Adipose tissue (tissue), 3 donors: ENCODE measurements around the gene SLC22A23. TPM values are rescaled to one million over a fixed set of nuclear protein-coding genes. Genes with fewer than 3 reads are reported as not detected.

ENCODE experiments used
- H3K27ac ChIP-seq: one replicate; pipeline ENCODE4 v1.5.1; 2013; ENCODE audit warnings: low read depth, low read length
- WGBS, 3 donors: extraction: QIAGEN DNeasy Blood & Tissue Kit; methylation state at CpG; one replicate each; pipeline ENCODE4 v1.1.7; 2013; 5-methylcytosine and 5-hydroxymethylcytosine counted together
- polyA plus RNA-seq, 3 donors: library from polyadenylated mRNA; stranded (reverse); fragments of 200-250 nt; gene quantifications; one replicate each; pipeline ENCODE4 v1.2.3, GENCODE V29; 2013
- donor health status: healthy with polysubstance abuse.
- donor health status: Bipolar disorder and iron deficiency.
- donor health status: healthy.

The SLC22A23 gene
- polyA plus RNA-seq, 3 donors: 4.9 to 11.3 (median 7.2) TPM

GRCh38 chr6:3412779-3413500 lies 43.9 kb downstream of the SLC22A23 start:
- WGBS, 3 donors: 81 to 88% (median 86%) methylated on average over 8 of the region's 8 CpGs
- no peak overlapping the region for H3K27ac ChIP-seq

- no peak overlapping the region for H3K27ac ChIP-seq
- WGBS, 3 donors: 71 to 93% (median 92%) methylated on average over 11 of the region's 11 CpGs
Observed at GRCh38 chr6:3411967-3412778, 44.7 kb downstream of the SLC22A23 start.

GRCh38 chr6:3410385-3411360 lies 46.2 kb downstream of the SLC22A23 start:
- no peak overlapping the region for H3K27ac ChIP-seq

GRCh38 chr6:3409699-3410384 lies 47.0 kb downstream of the SLC22A23 start:
- no peak overlapping the region for H3K27ac ChIP-seq
- whole genome bisulfite sequencing, 3 donors: 51 to 78% (median 76%) methylated on average over 13 of the region's 13 CpGs

More at GRCh38 chr6:3410385-3411360, 46.2 kb downstream of the SLC22A23 start:
- 47 to 61% (median 58%) methylated on average over 15 of the region's 15 CpGs for WGBS, 3 donors

GRCh38 chr6:3408665-3409064 lies 48.2 kb downstream of the SLC22A23 start:
- 86 to 96% (median 92%) methylated on average over 7 of the region's 7 CpGs for WGBS, 3 donors
- no peak overlapping the region for H3K27ac ChIP-seq

- no peak overlapping the region for H3K27ac ChIP-seq
Observed at GRCh38 chr6:3407840-3408239, 49.0 kb downstream of the SLC22A23 start.

GRCh38 chr6:3406891-3407809 lies 49.7 kb downstream of the SLC22A23 start:
- 70 to 86% (median 81%) methylated on average over 3 of the region's 3 CpGs for WGBS, 3 donors
- no peak overlapping the region for H3K27ac ChIP-seq

GRCh38 chr6:3406362-3406821 lies 50.5 kb downstream of the SLC22A23 start:
- no peak overlapping the region for H3K27ac ChIP-seq
- 51 to 61% (median 61%) methylated on average over 9 of the region's 9 CpGs for WGBS, 3 donors

GRCh38 chr6:3405679-3406078 lies 51.2 kb downstream of the SLC22A23 start:
- H3K27ac ChIP-seq: no peak overlapping the region

- no peak overlapping the region for H3K27ac ChIP-seq
- 93 to 94% (median 93%) methylated on average over 11 of the region's 11 CpGs for WGBS, 3 donors
Observed at GRCh38 chr6:3405182-3405518, 51.7 kb downstream of the SLC22A23 start.

GRCh38 chr6:3403238-3404173 lies 53.3 kb downstream of the SLC22A23 start:
- 44 to 64% (median 59%) methylated on average over 13 of the region's 13 CpGs for WGBS, 3 donors
- no peak overlapping the region for H3K27ac ChIP-seq

GRCh38 chr6:3402310-3403237 lies 54.3 kb downstream of the SLC22A23 start:
- 54 to 79% (median 71%) methylated on average over 6 of the region's 6 CpGs for WGBS, 3 donors
- no peak overlapping the region for H3K27ac ChIP-seq

GRCh38 chr6:3400162-3400561 lies 56.7 kb downstream of the SLC22A23 start:
- 89 to 96% (median 95%) methylated on average over 8 of the region's 8 CpGs for WGBS, 3 donors
- no peak overlapping the region for H3K27ac ChIP-seq

GRCh38 chr6:3398755-3399696 lies 57.8 kb downstream of the SLC22A23 start:
- H3K27ac ChIP-seq: no peak overlapping the region
- 79 to 92% (median 89%) methylated on average over 18 of the region's 18 CpGs for WGBS, 3 donors
